HL-60 (cell line): ENCODE results near the gene NALCN.

Experiments used
- DNase-seq, 2 experiments: peaks; one replicate each; pipeline ENCODE4 v3.0.0-alpha.2; 2010 to 2020; ENCODE audit warnings: low read depth in 1 of 2, low spot score in 1 of 2
- H3K27ac ChIP-seq: fragments of 250-450 bp; sonication (Bioruptor Pico); replicated peaks from 2 replicates; pipeline ENCODE4 v1.5.1; 2020; ENCODE audit warnings: mild to moderate bottlenecking, moderate library complexity
- H3K27me3 ChIP-seq: fragments of 250-450 bp; sonication (Bioruptor Pico); 2 replicates; pipeline ENCODE4 v1.5.1; 2021; ENCODE audit warnings: mild to moderate bottlenecking, moderate library complexity; ENCODE audit not compliant: insufficient read depth, poor library complexity, severe bottlenecking
- H3K4me3 ChIP-seq: replicated peaks from 2 replicates; pipeline ENCODE4 v1.5.1; 2011; ENCODE audit warnings: mild to moderate bottlenecking, control low read depth, low read length; ENCODE audit not compliant: insufficient read depth
- GABPA ChIP-seq: IDR thresholded peaks from 2 replicates; pipeline ENCODE4 v1.6.1; 2012; ENCODE audit warnings: low read depth
- POLR2AphosphoS5 ChIP-seq: IDR thresholded peaks from 2 replicates; pipeline ENCODE4 v1.6.1; 2012; ENCODE audit warnings: low read depth
- SPI1 ChIP-seq: IDR thresholded peaks from 2 replicates; pipeline ENCODE4 v1.6.1; 2012; ENCODE audit warnings: low read depth, mild to moderate bottlenecking, borderline replicate concordance
- TF ChIP-seq, protein P1 (sequence below): IDR thresholded peaks from one replicate; pipeline ENCODE4 v1.5.1; 2011; ENCODE audit warnings: low read length, control low read depth, inconsistent platforms; ENCODE audit not compliant: insufficient read depth
- TF ChIP-seq, protein P2 (sequence below): IDR thresholded peaks from 2 replicates; pipeline ENCODE4 v1.6.1; 2012; ENCODE audit warnings: low read depth; ENCODE audit not compliant: insufficient replicate concordance

Gene NALCN

DNA sequence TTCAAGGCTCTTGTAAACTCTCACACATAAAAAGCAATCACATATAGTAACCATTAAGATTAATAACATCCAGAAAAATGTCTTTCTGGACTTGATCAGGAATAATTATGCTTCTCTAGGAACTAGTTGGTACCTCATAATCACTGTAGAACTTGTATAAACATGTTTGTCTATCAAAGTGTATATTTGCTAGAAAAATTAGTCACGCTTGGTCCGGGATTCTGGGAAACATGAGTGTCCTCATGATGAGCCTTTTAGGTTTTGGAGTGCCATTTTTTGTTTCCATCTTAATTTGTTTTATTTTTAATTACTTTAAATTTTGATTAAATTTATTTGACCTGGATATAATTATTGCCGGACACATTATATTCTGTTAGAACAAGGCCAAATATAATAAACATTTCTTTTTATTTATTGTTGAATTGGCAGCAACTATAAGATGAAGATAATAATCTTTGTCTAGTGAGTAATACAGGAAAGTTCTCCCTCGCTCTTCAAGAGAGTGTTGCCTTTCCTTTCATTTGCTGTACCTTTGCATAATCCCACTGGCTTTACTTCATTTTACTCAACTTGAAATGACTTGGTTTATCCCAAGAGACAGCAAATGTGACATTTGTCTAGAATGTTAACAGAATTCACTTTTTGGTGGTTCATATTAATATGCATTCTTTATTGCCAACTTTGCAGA is 207.0 kb downstream of the NALCN start:
- Histone ChIP-seq H3K4me3 (no peak overlapping the region), H3K27ac (no peak overlapping the region), H3K27me3 (no peaks in the 10 kb centered on the region)
- DNase-seq: no peak
- TF ChIP-seq GABPA (no peak), SPI1 (no peak), POLR2AphosphoS5 (no peak)
- TF ChIP-seq, protein P1, sequence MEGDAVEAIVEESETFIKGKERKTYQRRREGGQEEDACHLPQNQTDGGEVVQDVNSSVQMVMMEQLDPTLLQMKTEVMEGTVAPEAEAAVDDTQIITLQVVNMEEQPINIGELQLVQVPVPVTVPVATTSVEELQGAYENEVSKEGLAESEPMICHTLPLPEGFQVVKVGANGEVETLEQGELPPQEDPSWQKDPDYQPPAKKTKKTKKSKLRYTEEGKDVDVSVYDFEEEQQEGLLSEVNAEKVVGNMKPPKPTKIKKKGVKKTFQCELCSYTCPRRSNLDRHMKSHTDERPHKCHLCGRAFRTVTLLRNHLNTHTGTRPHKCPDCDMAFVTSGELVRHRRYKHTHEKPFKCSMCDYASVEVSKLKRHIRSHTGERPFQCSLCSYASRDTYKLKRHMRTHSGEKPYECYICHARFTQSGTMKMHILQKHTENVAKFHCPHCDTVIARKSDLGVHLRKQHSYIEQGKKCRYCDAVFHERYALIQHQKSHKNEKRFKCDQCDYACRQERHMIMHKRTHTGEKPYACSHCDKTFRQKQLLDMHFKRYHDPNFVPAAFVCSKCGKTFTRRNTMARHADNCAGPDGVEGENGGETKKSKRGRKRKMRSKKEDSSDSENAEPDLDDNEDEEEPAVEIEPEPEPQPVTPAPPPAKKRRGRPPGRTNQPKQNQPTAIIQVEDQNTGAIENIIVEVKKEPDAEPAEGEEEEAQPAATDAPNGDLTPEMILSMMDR: no peak
- TF ChIP-seq, protein P2, sequence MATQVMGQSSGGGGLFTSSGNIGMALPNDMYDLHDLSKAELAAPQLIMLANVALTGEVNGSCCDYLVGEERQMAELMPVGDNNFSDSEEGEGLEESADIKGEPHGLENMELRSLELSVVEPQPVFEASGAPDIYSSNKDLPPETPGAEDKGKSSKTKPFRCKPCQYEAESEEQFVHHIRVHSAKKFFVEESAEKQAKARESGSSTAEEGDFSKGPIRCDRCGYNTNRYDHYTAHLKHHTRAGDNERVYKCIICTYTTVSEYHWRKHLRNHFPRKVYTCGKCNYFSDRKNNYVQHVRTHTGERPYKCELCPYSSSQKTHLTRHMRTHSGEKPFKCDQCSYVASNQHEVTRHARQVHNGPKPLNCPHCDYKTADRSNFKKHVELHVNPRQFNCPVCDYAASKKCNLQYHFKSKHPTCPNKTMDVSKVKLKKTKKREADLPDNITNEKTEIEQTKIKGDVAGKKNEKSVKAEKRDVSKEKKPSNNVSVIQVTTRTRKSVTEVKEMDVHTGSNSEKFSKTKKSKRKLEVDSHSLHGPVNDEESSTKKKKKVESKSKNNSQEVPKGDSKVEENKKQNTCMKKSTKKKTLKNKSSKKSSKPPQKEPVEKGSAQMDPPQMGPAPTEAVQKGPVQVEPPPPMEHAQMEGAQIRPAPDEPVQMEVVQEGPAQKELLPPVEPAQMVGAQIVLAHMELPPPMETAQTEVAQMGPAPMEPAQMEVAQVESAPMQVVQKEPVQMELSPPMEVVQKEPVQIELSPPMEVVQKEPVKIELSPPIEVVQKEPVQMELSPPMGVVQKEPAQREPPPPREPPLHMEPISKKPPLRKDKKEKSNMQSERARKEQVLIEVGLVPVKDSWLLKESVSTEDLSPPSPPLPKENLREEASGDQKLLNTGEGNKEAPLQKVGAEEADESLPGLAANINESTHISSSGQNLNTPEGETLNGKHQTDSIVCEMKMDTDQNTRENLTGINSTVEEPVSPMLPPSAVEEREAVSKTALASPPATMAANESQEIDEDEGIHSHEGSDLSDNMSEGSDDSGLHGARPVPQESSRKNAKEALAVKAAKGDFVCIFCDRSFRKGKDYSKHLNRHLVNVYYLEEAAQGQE: no peak

DNA sequence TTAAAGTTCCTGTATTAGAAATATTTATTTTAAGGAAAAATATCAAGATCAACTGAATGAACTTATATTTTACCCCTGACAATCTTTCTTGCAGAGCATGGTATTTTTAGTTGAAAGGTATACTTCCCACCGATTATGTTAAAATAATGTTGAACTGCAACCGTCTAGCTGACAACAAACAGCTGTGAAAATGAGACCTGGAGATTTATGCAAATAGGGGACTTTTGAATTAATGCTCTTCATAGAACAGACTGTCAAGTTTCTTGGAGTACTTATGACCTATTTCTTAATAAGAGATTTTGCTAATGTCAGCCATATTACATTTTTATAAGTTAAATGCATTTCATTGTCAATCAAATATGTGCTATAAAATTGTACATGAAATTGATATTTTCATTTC is 210.9 kb downstream of the NALCN start:
- no peak for DNase-seq
- no peak overlapping the region for H3K27ac ChIP-seq
- no peak overlapping the region for H3K4me3 ChIP-seq
- TF ChIP-seq SPI1 (no peak), POLR2AphosphoS5 (no peak), GABPA (no peak)
- TF ChIP-seq, protein P1: no peak
- TF ChIP-seq, protein P2: no peak
- H3K27me3 ChIP-seq: no peaks in the 10 kb centered on the region

DNA sequence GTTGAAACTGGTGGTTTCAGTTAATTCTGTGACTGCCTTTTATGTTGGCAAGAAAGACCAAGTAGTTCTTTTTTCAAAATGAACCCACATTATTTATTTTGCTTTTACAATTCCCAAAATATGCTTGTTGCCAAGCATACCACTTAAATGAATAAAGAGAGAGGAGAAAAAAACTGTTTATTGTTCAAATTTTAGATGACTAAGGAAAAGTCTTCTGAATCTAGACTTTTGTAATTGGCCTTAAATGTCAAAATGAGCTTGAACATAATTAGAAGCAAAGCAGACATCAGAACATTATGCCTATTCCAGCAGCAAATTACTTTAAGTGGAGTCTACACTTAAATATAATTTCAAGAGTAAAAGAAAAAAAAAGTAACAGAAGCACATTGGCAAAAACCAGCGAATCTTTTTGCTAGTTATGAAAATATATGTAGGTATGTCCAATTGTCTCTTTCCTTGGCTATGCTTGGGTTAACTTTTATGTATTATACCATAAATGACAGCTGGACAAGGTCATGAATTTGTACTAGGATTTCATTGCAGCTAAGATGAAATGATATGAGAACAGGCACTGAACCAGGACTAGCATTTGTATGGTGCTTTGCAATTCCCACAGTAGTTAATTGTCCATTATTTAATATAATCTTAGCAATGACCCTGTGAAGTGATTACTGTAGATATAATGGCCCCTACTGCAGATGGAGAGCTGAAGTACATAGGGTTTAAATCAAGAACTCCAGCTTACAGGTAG is 211.9 kb downstream of the NALCN start:
- DNase-seq: no peak

More for the DNA sequence above, 211.9 kb downstream of the NALCN start:
- H3K27ac ChIP-seq: no peak overlapping the region
- TF ChIP-seq GABPA (no peak), SPI1 (no peak), POLR2AphosphoS5 (no peak)
- TF ChIP-seq, protein P2: no peak
- TF ChIP-seq, protein P1: no peak
- H3K27me3 ChIP-seq: no peaks in the 10 kb centered on the region
- no peak overlapping the region for H3K4me3 ChIP-seq
